BJ (cell line): ENCODE results near the gene DEK. TPM values are rescaled to one million over a fixed set of nuclear protein-coding genes. Genes with fewer than 3 reads are reported as not detected.
A peak's percentile ranks its signal among the peaks of the same experiment; 100 is the strongest.

Experiments used
- CTCF ChIA-PET: fragments of 350-600 bp; formaldehyde crosslinking; extraction: SDS; loops from one replicate; lab custom pipeline; 2021; ENCODE audit warnings: antibody characterized with exemption, inconsistent platforms; lab: Yijun Ruan, JAX
- POLR2A ChIA-PET: fragments of 300-600 bp; sonication (Branson Sonifier 250); formaldehyde crosslinking; extraction: SDS; loops from one replicate; lab custom pipeline; 2021; ENCODE audit warnings: antibody characterized with exemption; lab: Charles Lee
- DNase-seq: peaks from one replicate; pipeline ENCODE4 v3.0.0-alpha.2; 2011; ENCODE audit warnings: low read depth
- H3K27me3 ChIP-seq: 2 replicates; pipeline ENCODE4 v1.6.0; 2011; ENCODE audit warnings: low read length; ENCODE audit not compliant: control insufficient read depth, insufficient read depth
- H3K36me3 ChIP-seq: 2 replicates; pipeline ENCODE4 v1.5.1; 2011; ENCODE audit warnings: low read length; ENCODE audit not compliant: control insufficient read depth, insufficient read depth
- H3K4me3 ChIP-seq: 2 replicates; pipeline ENCODE4 v1.5.1; 2011; ENCODE audit warnings: low read depth, mild to moderate bottlenecking, control low read depth, low read length
- CTCF ChIP-seq: IDR thresholded peaks from 2 replicates; pipeline ENCODE4 v1.5.1; 2011; ENCODE audit warnings: low read depth, mild to moderate bottlenecking, control low read depth, inconsistent platforms, low read length, moderate library complexity; ENCODE audit not compliant: insufficient read depth
- polyA plus RNA-seq: library from polyadenylated mRNA; depleted of rRNA; stranded (reverse); fragments of >200 nt; gene quantifications from 2 replicates; pipeline ENCODE4 v1.2.3, GENCODE V29; 2011

DEK gene
- polyA plus RNA-seq, 1 experiment: 29.2 TPM

GRCh38 chr6:18265787-18266522 lies 1.6 kb upstream of the DEK start:
- Histone ChIP-seq H3K36me3 (no peaks in the 10 kb centered on the region), H3K4me3 (no peak overlapping the region), H3K27me3 (no peaks in the 10 kb centered on the region)
- no peak for DNase-seq
- POLR2A ChIA-PET: no interaction called here
- no peak for TF ChIP-seq CTCF
- CTCF ChIA-PET: interaction anchor here (0.6 to 1.3 kb wide), 3 partner anchors 14 to 237 kb away, joined by 3 to 5 read pairs (median 4); no protein-coding TSS in a partner anchor

GRCh38 chr6:18264923-18265377 lies 620 bp upstream of the DEK start:
- H3K4me3 ChIP-seq: peak overlapping the region; percentile 96
- H3K27me3 ChIP-seq: no peaks in the 10 kb centered on the region
- POLR2A ChIA-PET: interaction anchor here (0.6 kb wide), 1 partner anchor 44 kb away, joined by 13 read pairs; no protein-coding TSS in a partner anchor
- DNase-seq: no peak
- CTCF ChIA-PET: interaction anchor here (0.6 to 1.3 kb wide), 4 partner anchors 15 to 238 kb away, joined by 3 to 5 read pairs (median 4); no protein-coding TSS in a partner anchor
- no peak for TF ChIP-seq CTCF
- no peaks in the 10 kb centered on the region for H3K36me3 ChIP-seq

GRCh38 chr6:18263418-18264218 lies 712 bp downstream of the DEK start:
- TF ChIP-seq CTCF: no peak
- Histone ChIP-seq H3K36me3 (no peaks in the 10 kb centered on the region), H3K4me3 (peak overlapping the region; percentile 96), H3K27me3 (no peaks in the 10 kb centered on the region)
- DNase-seq: no peak
- ChIA-PET POLR2A (interaction anchor here (0.6 kb wide), 1 partner anchor 97 kb away, joined by 5 read pairs; no protein-coding TSS in a partner anchor), CTCF (interaction anchor here (1.0 kb wide), 1 partner anchor 240 kb away, joined by 3 read pairs; no protein-coding TSS in a partner anchor)

- Histone ChIP-seq H3K4me3 (peak overlapping the region; percentile 96), H3K36me3 (no peaks in the 10 kb centered on the region), H3K27me3 (no peaks in the 10 kb centered on the region)
- ChIA-PET CTCF (no interaction called here), POLR2A (no interaction called here)
- no peak for DNase-seq
- no peak for TF ChIP-seq CTCF
These were observed 1.5 kb downstream of the DEK start for GRCh38 chr6:18262702-18263417.
